Adipocyte (in vitro differentiated cells): ENCODE measurements around the gene SIM2.

Source experiments
- DNase-seq: peaks from one replicate; pipeline ENCODE4 v3.0.0-alpha.2; 2015; ENCODE audit warnings: low read depth
- H3K27me3 ChIP-seq: replicated peaks from 2 replicates; pipeline ENCODE4 v1.7.0; 2013; ENCODE audit warnings: mild to moderate bottlenecking, low read length, moderate library complexity; ENCODE audit not compliant: control insufficient read depth, insufficient read depth
- H3K36me3 ChIP-seq: 2 replicates; pipeline ENCODE4 v1.7.0; 2013; ENCODE audit warnings: low read length, mild to moderate bottlenecking, moderate library complexity; ENCODE audit not compliant: control insufficient read depth, insufficient read depth, severe bottlenecking
- H3K4me1 ChIP-seq: 2 replicates; pipeline ENCODE4 v1.7.0; 2013; ENCODE audit warnings: mild to moderate bottlenecking, low read length, moderate library complexity; ENCODE audit not compliant: control insufficient read depth, insufficient read depth
- H3K4me3 ChIP-seq: 2 replicates; pipeline ENCODE4 v1.7.0; 2013; ENCODE audit warnings: mild to moderate bottlenecking, low read length, moderate library complexity
- H3K9ac ChIP-seq: 2 replicates; pipeline ENCODE4 v1.7.0; 2013; ENCODE audit warnings: mild to moderate bottlenecking, low read length, moderate library complexity
- H3K9me3 ChIP-seq: 2 replicates; pipeline ENCODE4 v1.7.0; 2013; ENCODE audit warnings: mild to moderate bottlenecking, low read length, moderate library complexity; ENCODE audit not compliant: control insufficient read depth

SIM2 gene

GRCh38 chr21:36709030-36709867, 10.3 kb downstream of the SIM2 start:
- peaks cover 62% of the 10 kb centered on the region for H3K27me3 ChIP-seq
- no peak overlapping the region for H3K9ac ChIP-seq
- H3K4me3 ChIP-seq = no peak overlapping the region
- DNase-seq = no peak
- no peaks in the 10 kb centered on the region for H3K4me1 ChIP-seq
- no peaks in the 10 kb centered on the region for H3K9me3 ChIP-seq
- H3K36me3 ChIP-seq = no peaks in the 10 kb centered on the region

GRCh38 chr21:36709868-36710728, 11.2 kb downstream of the SIM2 start:
- no peak for DNase-seq
- no peak overlapping the region for H3K9ac ChIP-seq
- H3K27me3 ChIP-seq = peaks cover 60% of the 10 kb centered on the region
- H3K4me1 ChIP-seq = no peaks in the 10 kb centered on the region
- no peaks in the 10 kb centered on the region for H3K36me3 ChIP-seq
- no peaks in the 10 kb centered on the region for H3K9me3 ChIP-seq
- H3K4me3 ChIP-seq = no peak overlapping the region

DNA sequence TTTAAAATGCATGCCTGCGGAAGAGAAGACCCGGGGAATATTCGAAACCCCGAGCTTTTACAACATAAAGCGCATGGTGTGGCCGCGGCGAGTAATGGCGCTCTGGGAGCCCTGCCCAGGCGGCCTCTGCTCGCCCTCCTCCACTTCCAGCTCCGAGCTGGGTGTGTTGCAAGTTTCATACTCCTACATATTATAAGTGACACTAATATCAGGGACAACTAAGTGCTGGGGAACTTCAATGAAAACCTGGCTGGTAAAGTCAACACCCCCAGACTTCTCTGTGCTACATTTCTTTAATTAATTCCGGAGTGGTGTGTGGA, 11.8 kb downstream of the SIM2 start:
- H3K4me1 ChIP-seq = no peaks in the 10 kb centered on the region
- no peak overlapping the region for H3K9ac ChIP-seq
- no peaks in the 10 kb centered on the region for H3K36me3 ChIP-seq
- no peaks in the 10 kb centered on the region for H3K9me3 ChIP-seq
- no peak for DNase-seq
- no peak overlapping the region for H3K4me3 ChIP-seq
- H3K27me3 ChIP-seq = peaks cover 55% of the 10 kb centered on the region

- no peaks in the 10 kb centered on the region for H3K36me3 ChIP-seq
- no peaks in the 10 kb centered on the region for H3K4me1 ChIP-seq
- DNase-seq = no peak
- H3K4me3 ChIP-seq = no peak overlapping the region
- no peak overlapping the region for H3K9ac ChIP-seq
- H3K27me3 ChIP-seq = peaks cover 42% of the 10 kb centered on the region
- no peaks in the 10 kb centered on the region for H3K9me3 ChIP-seq
Measured at GRCh38 chr21:36713746-36714145, 14.8 kb downstream of the SIM2 start.

DNA sequence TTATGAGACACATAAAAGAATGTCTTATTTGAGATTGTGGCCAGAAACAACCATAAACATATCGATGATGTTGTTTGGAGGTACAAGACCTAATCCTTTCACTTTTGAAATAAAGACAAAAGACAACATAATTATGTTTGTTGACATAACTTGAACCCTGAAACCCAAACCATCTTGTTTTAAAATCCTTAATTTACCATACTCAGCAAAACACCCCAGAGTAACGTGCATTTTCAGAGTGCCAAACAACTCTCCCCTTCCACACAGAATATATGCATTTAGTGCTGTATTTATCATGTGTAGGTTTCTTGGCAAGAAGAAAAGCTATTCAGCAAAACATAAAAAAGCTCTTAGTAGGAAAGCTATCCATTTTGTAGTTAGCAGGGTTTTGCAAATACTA, 17.5 kb downstream of the SIM2 start:
- H3K9me3 ChIP-seq = no peaks in the 10 kb centered on the region
- no peak for DNase-seq
- H3K4me3 ChIP-seq = no peak overlapping the region
- no peak overlapping the region for H3K9ac ChIP-seq
- no peaks in the 10 kb centered on the region for H3K4me1 ChIP-seq
- peaks cover 29% of the 10 kb centered on the region for H3K27me3 ChIP-seq
- H3K36me3 ChIP-seq = no peaks in the 10 kb centered on the region

DNA sequence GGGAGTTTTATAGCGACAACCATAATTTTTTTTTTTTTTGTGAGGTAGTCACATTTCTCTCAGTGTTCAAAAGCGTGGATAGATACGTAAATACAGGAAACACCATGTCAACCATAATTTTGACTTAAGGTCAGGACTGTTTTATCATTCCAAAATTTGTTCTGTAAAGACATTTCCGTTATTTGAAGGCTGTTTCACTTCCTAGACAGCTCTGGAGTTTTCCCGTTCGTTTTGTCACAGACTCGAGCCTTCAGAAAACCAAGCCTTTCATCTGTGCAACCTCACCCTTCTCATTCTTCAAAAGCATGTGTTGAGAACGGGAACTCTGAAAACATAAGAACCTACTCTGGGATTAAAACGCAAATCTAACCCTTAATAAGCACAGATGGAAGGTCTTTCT, 17.9 kb downstream of the SIM2 start:
- Histone ChIP-seq H3K4me1 (no peaks in the 10 kb centered on the region), H3K9me3 (no peaks in the 10 kb centered on the region), H3K36me3 (no peaks in the 10 kb centered on the region), H3K27me3 (peaks cover 28% of the 10 kb centered on the region), H3K9ac (no peak overlapping the region), H3K4me3 (no peak overlapping the region)
- no peak for DNase-seq

DNA sequence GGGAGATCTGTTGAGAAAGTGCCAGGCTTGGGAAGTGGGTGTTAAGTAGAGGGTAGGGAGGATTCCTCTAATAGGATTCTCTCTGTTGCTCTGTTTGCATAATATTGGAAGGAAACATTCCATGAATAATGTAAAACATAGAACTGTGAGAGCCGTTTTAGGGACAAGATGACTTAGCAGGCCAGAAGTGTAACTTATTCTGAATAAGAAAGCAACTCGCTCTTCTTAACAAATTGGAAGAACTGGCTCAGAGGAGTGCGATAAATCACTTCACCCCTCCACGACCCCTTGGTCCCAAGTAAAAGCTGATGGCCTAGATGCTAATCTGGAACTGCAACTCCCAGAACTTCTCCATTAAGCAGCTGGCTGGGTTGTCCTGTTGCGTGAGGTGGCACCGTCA, 19.1 kb downstream of the SIM2 start:
- no peak overlapping the region for H3K9ac ChIP-seq
- peaks cover 20% of the 10 kb centered on the region for H3K27me3 ChIP-seq
- H3K4me3 ChIP-seq = no peak overlapping the region
- no peaks in the 10 kb centered on the region for H3K36me3 ChIP-seq
- H3K9me3 ChIP-seq = no peaks in the 10 kb centered on the region
- no peaks in the 10 kb centered on the region for H3K4me1 ChIP-seq
- DNase-seq = no peak

- DNase-seq = no peak
- no peak overlapping the region for H3K4me3 ChIP-seq
- H3K9ac ChIP-seq = no peak overlapping the region
- H3K27me3 ChIP-seq = peaks cover 16% of the 10 kb centered on the region
- no peaks in the 10 kb centered on the region for H3K36me3 ChIP-seq
- H3K9me3 ChIP-seq = no peaks in the 10 kb centered on the region
- H3K4me1 ChIP-seq = no peaks in the 10 kb centered on the region
Measured at GRCh38 chr21:36718951-36719501, 20.1 kb downstream of the SIM2 start.

- H3K36me3 ChIP-seq = no peaks in the 10 kb centered on the region
- no peaks in the 10 kb centered on the region for H3K9me3 ChIP-seq
- DNase-seq = no peak
- H3K27me3 ChIP-seq = peaks cover 14% of the 10 kb centered on the region
- H3K4me3 ChIP-seq = no peak overlapping the region
- H3K9ac ChIP-seq = no peak overlapping the region
- no peaks in the 10 kb centered on the region for H3K4me1 ChIP-seq
Measured at GRCh38 chr21:36719614-36720013, 20.7 kb downstream of the SIM2 start.

- no peak overlapping the region for H3K4me3 ChIP-seq
- no peaks in the 10 kb centered on the region for H3K4me1 ChIP-seq
- H3K27me3 ChIP-seq = peaks cover 9% of the 10 kb centered on the region
- no peak overlapping the region for H3K9ac ChIP-seq
- H3K36me3 ChIP-seq = no peaks in the 10 kb centered on the region
- DNase-seq = no peak
- no peaks in the 10 kb centered on the region for H3K9me3 ChIP-seq
Measured at GRCh38 chr21:36721817-36722216, 22.9 kb downstream of the SIM2 start.
